NCI-H2081 (cell line): ENCODE results near the gene TRPM2.

Experiments used
- DNase-seq, 2 experiments: peaks; one replicate each; lab custom pipeline; 2025; lab: John Stamatoyannopoulos, UW

Gene TRPM2

DNA sequence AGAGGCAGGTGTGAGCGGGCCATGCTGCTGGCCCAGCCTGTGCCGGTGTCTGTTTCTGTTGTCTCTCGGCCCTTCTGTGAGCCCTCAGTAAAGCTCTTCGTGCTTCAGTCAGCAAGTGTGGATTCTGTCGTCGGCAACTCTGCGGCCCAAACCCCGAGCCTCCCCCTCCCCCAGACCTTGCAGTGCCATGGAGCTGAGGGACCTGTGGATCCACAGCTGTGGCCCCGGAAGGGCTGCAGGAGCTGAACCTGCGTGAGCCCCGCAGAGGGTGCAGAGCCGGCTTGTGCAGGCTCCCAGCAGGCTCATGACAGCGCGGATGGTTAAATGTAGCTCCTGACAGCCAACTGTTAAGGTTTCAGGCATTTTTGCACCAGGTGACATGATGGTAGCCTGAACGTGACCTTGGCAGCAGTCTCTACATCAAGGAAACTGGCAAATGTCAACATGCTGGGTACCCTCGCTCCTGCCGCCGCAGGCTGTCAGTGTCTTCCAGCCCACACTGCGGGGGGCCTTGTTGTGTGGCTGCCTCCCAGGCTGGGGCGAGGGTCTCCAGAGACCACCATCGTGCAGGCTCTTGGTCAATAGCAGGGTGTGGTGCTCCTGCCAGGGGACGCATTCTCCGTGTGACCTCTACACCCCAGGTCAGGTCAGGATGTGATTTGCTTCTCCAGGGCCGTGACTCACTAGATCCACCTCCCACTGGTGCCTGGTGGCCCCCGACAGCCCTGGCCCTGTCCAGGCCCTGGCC is 108.8 kb downstream of the TRPM2 start:
- DNase-seq = no peak

DNA sequence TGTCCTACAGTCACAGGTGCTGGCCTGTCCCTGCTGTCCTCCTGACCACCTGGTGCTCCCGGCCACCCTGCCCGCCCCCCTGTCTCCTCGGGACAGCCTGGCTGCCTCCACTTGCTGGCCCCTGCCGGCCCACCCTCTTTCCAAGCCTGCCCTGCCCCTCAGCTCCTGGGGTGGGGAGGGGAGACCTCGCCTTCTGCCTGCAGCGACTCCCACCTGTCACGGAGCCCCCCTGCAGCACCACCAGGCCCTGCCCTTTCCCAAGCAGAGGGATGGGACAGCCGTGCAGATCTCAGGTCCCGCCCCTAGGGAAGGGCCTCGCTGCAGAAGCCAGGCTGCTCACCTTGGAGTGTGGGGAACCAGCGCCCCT is 109.4 kb downstream of the TRPM2 start:
- DNase-seq = no peak

DNA sequence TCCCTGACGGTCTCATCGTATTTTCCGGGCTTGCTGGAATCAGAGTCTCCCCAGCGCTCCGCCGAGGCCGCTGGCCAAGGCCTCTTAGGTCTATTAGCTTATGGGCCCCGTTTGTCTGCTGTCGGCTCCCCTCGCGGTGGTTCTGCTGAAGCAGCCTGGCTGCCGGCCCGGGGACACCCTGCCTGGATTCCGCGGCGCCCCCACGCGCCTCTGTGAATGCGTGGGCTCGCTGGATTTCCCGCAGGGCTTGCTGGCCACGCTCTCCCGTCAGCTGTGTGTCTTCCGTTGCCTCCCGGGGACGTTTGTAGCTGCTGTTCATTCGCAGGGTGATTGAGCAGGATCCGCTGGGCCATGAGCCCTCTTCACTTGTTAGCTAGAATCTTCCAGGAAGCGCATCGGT is 110.3 kb downstream of the TRPM2 start:
- no peak for DNase-seq

DNA sequence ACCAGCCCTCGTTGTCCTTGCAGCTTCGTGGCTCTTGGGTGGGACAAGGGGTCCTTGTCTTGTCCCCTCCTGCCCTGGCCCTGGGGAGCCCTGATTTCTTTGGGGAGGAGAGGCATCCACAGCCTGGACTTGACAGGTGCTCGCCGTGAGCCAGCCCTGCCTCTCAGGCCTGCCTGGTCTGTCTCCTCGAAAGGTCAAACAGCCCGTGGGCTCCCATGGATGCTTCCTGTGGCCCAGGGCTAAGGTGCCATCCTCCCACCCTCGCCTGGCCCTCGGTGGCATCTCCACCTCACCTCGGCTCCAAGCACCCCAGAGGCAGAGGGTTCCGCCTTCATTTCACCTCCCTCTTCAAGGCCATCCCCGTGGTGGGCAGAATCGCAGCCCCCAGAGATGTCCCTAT is 110.9 kb downstream of the TRPM2 start:
- no peak for DNase-seq

DNA sequence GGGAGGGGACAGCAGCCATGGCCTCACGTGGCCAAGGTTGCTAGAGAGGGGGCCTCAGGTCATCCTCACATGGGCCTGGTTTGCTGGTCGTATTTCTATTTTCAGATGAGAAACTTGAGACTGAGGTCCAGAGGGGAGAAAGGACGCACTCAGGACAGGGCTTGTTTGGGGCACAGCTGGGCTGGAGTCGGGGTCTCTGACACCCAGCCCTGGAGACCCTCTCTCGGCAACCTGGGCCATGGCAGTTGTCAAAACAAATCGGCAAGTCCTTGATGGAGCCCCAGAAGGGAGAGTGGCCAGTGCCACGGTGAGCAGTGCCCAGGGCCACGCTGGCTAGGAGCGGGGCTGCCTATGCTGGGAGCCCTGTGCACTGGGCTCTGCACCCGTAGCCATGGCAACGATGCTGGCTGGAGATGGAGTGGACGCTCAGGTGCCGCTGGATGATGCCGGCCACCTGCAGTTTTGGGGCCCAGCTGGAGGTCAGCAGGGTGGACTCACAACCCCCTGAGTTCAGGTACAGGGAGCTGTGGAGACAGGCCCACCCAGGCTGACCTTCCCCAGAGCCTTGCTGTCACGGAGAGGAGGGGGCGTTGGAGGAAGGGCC is 113.0 kb downstream of the TRPM2 start:
- no peak for DNase-seq

DNA sequence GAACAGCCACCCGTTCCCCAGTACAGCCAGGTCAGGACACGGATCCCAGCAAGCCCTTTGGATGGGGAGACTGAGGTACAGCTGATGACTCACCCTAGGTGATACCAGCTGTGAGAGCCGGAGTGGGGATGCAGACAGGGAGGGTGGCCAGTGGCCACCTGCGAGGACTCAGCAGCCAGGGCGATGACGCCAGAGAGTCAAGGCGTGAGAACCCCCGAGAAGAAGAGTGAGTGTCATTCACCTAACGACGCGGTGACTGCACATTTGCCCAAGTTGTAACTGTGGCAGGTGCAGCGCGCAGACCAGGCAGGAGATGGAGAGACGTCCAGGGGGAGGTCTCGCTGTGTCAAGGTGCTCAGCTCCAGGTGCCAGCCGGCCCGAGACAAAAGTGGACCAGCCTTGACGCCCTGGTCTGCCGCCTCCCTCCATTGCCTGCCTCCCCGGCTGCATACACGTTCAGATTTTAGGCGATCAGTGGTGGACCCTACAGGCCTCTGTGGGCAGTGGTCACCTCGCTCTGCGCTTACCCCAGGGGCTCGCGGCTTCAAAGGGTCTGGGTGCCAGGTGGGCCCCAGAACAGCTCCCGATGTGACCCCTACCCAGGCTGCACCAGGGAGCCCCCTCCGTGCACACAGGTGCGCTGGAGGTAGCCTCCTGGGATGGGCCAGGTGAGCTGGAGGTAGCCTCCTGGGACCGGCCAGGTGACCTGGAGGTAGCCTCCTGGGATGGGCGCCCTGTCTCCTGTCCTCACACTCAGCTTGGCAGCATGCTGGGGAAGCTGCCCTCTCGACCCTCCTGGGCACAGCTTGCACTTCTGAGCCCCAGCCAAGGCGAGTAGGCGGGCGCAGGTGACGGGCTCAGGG is 113.8 kb downstream of the TRPM2 start:
- DNase-seq = no peak

DNA sequence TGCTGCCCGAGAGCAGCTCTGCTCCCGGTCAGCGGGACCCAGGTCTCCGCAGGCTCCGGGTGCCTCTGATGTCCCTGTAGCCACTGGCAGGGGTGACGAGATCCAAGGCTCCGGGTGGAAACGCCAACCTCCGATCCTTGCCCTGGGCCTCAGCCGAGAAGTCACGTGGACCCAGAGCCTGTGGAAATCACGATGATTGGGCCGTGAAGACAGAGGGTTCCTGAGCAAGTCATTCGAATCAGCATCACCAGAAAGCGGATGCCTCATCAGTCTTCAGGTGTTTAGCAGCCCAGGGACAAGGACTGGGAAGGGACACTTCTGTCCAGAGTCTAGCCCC is 114.4 kb downstream of the TRPM2 start:
- DNase-seq = no peak

DNA sequence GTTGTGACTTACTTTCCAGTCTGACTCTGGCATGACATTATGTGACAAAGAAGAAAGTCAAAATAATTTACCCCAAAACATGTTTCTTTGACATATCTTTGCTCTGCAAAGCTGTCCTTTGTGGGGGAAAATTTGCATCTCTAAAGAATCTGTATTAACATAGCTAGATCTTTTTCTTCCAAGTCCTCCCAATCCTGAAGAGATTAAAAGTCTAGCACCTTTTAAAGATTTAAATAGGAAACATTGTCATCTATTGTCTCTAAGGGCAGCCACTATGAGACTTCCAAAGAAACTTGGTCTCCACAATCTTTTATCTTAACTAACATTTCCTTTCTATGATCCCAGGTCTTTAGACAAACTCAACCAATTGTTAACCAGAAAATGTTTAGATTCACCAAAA is 117.9 kb downstream of the TRPM2 start:
- no peak for DNase-seq

DNA sequence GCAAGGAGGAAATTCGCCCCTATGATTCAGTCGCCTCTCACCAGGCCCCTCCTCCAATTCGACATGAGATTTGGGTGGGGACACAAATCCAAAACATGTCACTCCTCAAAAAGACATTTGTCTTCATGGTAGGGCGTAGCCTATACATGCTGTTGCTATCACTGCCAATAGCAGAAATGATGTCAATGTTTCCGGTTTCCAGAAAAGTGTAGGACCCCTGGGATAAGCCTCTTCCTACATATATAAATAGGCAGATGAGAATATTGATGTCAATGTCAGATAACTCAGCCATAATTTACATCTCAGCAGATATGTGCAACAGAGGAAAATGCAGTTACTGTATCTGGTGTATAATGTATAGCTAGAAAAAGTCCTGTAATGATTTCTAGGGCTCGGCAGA is 118.6 kb downstream of the TRPM2 start:
- no peak for DNase-seq

DNA sequence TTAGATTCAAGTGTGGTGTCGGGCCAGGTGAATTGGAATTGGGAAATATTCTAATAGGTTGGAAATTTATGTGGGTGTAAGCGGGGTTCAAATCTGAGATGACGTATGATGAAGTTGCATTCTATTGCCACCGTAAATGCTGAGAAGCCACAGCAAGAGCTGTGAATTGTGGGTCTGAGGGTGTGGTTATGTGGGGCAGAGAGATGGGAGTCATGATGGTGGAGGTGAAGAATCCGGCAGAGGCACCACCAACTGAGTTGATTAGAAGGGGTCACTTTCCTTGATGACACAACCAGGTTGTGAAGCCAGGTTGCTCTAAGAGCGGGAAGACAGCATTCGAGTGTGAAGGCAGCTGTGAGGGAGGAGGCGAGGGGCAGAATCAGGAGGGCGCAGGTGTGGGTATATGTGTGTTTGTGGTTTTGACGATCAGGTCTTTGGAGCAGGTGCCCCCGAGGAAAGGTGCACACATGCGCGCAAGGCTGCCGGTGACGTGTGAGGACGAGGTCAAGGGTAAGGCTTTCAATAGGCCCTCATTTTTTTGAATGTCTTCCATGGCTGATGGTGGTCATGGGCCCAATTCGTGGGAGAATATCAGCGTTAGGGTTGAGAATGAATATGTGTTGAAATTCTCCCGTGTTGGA is 120.6 kb downstream of the TRPM2 start:
- DNase-seq = no peak

DNA sequence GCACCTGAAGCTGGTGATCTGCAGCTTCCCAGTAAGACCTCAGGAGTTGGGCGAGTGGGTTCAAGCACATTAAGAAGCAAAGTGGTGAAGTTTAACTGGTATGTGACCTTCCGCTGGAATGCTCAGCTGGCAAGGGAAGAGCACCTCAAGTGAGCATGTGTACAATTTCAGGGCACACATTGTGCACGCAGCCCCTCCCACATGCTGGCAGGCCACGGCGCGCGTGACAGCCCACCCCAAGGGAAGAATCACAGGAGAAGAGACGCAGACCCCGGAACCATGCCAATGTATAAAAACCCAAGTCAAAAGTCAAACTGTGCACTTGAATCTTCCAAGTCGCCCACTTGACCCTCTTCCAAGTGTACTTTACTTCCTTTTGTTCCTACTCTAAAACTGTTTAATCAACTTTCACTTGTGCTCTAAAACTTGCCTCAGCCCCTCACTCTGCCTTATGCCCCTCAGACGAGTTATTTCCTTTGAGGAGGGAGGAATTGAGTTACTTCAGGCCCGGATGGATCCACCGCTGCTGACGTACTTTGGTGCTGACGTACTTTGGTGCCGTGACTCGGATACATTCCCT is 121.9 kb downstream of the TRPM2 start:
- DNase-seq = no peak

DNA sequence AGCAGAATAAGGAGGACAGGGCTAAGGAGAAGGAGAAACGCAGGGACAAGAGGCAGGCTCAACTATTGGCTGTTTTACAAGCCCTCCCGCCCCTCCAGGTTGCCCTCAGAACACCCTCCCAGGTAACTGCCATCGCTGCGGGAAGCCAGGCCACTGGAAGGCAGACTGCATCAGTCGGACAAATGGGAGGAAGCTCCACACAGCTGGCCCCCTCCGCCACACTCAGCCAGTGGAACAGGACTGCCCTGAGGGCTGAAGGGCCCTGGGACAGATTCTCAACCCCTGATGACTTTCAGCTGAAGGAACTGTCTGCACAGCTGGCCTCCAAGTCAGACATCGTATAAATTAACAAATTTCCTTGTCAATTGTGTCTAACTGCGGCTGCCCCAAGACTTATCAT is 123.7 kb downstream of the TRPM2 start:
- DNase-seq = no peak

DNA sequence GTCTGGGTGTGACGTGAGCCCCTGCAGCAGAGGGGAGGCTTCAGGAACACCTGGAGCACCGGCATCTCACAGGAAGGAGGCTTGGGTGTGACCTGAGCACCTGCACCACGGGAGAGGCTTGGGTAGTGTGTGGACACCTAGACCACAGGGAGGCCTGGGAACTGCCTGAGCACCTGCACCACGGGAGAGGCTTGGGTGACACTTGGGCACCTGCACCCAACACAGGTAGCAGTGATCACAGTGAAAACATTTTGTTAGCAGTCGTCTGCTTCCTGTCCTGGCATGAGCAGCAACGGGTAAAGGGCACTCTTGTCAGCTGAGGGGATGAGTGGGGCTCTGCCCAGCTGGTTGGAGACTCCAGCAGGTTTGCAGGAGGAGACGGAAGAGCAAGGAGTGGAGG is 124.3 kb downstream of the TRPM2 start:
- no peak for DNase-seq

DNA sequence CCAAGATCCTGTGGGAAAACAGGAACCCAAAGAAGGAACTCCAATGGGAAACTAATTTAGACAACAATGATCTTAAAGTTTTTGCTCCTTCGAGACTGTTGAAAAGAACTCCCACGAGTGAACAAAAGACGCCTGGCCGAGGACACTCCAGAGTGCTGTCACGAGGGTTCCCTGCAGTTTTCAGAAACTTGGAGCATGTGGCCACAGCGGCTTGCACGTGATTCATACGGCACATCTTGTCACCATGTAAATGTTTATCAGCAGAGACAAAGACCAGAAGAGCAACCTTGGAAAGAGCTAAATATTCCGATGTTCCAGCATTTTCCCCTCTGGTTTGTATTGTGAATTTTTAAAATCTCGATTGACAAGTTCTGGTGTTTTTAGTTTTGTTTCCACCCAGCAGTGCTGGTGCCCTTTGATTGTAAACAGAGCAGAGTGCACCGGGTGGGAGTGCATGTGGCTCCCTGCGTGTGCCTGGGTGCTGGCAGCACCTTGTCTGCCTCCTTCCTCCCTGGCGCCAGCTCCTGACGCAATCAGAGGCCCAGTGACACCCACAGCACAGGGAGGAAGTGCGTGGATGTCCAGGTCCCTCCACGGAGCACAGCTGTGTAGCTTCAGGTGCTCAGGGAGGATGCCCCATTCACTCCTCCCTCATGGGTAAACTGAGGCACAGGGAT is 124.8 kb downstream of the TRPM2 start:
- DNase-seq = no peak

DNA sequence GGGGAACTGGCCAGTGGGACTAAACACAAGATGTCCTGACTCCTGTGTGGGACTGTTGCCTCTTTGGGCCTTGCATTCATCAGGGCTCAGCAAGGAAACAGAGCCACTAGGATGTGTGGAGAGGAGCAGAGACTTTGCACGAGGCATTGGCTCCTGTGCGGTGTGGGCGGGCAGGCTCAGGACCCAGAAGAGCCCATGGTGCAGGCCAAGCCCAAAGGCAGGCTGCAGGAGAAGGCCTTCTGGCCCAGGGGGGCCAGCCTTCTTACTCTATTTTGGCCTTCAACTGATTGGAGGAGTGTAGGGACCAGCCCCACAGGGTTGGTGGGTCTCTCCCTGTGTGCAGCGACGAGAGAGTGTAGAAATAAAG is 125.4 kb downstream of the TRPM2 start:
- no peak for DNase-seq

DNA sequence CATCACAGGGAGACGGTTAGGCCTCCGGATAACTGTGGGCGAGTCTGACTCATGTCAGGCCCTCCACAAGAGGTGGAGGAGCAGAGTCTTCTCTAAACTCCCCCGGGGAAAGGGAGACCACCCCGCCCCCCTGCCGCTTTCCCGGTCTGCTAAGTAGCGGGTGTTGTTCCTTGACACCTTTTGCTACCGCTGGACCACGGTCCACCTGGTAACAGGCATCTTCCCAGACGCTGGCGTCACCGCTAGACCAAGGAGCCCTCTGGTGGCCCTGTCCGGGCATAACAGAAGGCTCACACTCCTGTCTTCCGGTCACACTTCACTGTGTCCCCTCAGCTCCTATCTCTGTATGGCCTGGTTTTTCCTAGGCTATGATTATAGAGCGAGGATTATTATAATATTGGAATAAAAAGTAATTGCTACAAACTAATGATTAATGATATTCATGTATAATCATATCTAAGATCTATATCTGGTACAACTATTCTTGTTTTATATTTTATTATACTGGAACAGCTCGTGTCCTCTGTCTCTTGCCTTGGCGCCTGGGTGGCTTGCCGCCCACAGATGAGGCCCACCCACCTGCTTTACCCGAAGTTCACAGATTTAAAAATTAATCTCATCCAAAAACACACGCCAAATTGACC is 126.3 kb downstream of the TRPM2 start:
- DNase-seq = peak in 1 of 2 experiments; percentile 28

DNA sequence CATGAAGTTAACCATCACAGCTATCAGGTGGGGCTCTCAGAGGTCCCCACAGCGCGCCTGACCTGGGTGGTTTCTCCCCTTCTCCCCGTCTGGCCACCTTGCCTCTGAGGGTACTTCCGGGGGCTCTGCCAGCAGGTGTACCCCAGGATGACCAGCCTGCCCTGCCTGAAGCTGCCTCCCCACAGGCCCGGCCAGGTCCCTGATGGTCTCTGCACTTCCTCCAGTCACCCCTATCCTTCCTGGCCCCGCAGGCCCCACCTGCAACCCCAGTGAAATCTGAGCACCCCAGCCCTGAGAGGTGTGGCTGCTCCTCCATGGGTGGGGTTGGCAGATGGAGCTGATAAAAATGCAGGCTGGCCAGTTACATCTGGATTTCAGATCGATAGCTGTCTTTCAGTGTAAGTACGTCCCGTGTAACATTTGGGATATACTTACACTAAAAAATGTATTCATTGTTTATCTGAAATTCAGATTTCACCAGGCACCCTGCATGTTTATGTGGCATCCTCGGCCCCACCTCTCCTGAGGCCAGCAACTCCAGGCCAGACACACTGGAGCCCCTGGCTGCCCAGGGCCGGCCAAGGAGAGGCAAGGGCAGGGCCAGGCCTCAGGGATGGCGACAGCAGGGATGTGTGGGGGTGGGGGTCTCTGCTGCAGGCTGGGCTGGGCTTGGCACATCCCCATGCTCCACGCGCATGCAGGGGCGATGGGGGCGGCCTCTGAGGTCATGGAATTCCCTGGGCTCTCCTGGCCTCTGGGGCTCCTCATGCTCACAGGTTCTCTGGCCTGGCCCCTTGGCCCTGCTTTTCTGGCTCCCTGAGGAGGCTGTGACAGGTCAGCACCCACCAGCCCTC is 127.0 kb downstream of the TRPM2 start:
- DNase-seq = no peak

DNA sequence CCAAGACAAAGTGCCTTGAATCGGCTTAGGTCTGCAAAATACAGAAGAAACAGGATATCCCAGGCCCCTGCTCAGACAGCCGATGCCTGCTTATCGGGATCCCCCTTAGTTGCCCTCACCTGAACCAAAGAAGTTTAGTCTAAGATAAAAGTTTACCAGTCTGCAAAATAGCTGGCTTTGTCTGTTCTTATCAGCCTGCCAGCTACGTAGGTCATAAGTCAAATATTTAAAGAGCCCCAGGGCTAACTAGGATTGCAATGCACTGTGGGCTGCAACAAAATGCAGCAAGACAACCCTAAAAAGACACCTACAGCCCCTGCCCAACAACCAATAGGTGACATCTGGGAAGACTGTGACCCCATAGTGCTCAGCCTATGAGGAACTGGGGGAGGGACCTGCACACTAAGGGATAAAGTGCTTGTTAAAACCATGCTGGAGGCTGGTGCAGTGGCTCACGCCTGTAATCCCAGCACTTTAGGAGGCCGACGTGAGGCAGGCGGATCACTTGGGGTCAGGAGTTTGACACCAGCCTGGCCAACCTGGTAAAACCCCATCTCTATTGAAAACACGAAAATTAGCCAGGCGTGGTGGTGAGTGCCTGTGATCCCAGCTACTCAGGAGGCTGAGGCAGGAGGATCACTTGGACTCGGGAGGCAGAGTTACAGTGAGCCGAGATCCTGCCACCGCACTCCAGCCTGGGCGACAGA is 129.3 kb downstream of the TRPM2 start:
- DNase-seq = no peak

DNA sequence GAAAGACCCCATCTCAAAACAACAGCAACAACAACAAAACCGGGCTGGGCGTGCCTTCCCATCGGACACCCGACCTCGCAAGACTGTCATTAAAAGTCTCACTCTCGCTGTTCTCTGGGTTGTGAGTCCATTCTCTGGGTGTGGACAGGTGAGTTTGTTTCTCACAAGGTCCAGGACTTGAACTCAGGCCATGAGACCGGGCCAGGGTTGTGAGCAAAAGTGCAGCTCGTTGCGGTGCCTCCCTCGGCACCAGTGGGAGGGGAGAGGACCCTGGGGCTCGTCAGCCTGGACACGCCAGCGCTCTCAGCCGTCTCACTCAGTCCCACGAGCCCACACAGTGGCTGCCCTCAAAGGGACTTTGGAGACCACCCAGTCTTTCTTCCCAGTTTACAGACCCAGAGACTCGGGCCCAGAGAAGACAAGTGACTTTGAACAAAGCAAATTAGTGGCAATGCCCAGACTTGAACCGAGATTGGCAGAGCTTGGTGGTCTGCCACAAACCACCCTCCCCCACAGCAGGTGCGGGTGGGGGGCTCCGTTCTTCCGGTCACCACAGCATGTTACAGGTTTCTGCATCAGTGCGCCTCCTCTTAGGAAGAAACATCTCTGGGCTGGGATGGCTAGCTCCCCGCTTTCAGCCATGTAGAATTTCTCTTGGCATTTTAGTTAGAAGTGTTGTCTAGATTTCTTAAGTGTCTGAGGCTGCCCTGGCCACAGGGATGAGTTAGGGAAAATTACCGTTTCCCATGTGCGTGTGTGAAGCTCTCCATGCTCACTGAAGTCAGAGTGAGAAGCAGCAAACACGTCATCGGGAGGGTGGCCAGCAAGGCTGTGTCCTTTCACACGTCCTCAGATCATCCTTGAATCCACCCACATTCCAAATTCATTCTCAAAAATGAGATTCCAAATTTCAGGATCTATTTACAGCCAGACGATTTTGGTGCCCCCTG is 130.1 kb downstream of the TRPM2 start:
- DNase-seq = no peak
